Retina (tissue), 1 donor: ENCODE data around the gene TSPEAR.

Source experiments
- DNase-seq: peaks from one replicate; pipeline ENCODE4 v3.0.0-alpha.2; 2016

Gene TSPEAR

DNA sequence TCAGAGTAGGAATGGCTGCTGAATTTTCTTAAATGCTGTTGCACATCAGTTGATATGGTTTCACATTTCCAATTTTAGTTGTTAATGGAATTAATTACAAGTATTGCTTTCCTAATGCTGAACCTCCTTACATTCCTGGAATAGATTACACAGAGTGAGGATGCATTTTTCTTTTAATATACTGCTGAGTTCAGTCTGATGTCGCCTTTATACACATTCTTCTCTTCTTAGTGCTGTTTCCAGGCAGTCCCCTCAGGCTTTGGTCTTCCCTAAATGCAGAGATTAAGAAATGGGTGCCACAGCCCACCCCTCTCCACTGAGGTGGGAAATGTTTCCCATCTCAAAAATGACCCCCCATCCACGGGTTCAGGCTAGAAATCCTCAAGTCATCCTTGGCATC, 6.7 kb upstream of the TSPEAR start:
- no peak for DNase-seq

DNA sequence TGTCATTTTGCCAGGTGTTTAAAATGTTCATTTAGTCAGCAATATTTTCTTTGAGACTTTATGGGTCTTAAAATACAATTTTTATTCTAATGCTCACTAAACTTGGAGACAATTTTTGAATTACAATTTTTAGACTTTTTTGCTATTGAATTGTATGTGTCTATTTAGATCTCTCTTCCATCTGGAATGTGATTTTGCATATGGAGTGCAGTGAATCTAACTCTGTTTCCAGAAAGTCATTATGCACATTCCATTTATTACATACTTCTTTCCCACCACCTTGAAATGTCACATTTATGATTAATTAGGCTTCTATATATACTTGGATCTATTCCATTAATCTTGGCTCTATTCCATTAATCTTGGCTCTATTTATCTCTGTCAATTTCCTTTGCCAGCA, 5.6 kb upstream of the TSPEAR start:
- DNase-seq, result no peak

DNA sequence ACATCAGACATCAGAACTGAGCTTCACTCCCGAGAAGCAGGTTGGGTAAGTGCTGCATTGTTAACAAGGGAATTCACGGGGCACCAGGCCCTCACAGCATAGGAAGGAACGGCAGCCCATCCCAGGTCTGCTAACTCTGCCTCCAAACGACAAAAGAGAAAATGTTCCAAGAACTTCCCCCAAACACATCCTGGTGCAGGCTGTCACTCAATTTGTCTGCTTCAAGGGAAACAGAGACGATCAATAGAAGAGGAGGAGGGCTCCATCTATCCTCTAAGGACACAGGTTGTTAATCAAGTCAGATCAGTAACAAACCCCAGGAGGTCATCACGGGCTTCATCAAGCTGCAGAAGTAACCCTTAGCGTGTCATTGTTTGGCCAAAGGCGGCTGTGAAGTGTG, 3.5 kb upstream of the TSPEAR start:
- no peak for DNase-seq

DNA sequence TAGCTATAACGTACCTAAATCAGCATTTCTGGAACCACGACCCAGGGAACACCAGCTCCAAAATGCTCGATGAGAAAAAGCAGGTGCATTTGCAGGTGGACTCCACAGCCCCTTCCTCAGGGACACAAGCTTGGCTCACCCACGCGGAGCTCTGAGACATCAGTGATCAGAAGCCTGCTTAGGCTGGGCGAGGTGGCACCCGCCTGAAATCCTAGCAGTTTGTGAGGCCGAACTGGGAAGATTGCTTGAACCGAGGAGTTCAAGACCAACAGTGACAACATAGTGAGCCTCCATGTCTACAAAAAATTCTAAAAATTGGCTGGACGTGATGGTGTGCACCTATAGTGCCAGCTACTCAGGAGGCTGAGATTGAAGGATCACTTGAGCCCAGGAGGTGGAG, 2.5 kb upstream of the TSPEAR start:
- no peak for DNase-seq

DNA sequence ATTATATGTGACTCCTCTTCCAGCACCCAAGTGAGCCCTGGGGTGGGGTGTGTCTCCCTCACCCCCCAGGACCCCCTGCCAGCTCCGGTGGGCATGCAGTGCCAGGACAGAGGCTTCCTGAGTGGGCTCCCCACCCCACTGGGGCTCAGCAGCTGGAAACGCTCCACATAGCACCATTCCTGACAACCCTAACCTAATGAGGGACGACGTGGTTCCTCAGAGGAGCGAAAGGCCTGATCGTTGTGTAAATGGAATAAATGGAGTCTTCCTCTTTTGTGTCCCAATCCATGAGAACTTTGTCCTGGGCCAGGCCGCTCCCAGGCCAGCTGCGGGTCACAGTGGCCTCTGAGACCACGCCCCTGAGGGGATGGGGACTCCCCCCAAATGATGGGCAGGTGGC, 1.8 kb upstream of the TSPEAR start:
- DNase-seq, result no peak

DNA sequence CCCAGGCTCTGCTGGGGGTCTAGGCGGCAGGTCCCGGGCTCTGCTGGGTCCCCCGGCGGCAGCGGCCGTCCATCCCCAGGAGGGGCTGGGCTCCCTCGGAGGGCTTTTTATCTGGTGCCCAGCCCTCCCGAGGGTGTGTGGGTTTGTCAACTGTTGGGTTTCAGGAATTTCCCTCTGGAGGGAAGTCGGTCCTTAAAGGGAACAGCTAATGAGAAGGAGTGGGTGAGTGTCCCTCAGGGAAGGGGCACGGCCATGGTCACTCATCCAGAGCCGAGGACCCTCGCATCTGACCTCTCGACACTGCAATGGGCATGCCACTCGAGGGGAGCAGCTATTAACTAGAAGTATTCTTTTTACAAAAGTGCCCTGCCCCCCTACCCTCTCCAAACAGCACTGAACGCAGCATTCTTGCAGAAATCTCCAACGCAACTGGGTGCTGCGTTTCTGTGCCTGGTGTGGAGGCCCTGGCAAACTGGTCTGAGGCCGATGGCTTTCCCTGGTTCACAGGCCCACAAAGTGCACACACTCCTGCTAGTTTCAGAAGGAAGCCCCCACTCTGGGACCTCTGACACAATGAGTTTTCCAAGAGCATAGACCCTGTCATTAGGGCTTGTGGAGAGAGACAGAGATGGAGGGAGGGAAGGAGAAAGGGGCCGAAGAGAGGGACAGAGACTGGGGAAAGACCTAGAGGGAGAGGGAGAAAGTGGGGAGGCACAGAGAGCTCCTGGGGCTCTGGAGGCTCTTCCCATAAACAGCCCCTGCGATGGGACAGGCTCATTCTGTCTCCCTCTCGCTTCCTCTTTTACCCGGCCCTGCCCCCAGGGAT, 1.0 kb upstream of the TSPEAR start:
- no peak for DNase-seq

DNA sequence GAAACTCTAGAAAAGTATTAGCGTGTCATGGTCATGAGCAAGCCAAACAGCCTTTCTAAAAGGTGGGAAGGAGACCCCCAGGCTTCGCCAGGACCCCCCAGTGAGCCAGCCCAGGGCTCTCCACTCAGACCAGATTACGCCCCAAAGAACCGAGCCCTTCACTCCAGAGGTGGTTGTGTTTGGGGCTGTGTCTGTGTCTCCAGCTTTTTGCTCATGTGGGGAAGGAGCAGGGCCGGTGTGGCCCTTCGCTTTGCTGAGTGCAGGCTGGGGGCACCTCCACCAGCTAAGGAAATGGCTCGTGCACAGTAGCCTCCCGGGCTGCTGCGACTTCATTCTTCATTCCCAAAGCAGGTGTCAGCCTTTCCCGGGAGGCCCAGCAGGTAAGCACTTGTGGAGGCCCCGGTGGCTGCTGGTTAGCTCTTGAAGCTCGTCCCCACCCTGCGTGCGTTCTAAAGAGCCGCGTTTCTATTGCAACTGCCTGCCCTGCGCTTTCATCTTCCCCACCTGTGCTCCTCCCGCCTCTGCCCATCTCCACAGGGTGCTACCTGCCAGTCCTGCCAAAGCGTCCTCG, 531 bp downstream of the TSPEAR start:
- DNase-seq, result no peak

DNA sequence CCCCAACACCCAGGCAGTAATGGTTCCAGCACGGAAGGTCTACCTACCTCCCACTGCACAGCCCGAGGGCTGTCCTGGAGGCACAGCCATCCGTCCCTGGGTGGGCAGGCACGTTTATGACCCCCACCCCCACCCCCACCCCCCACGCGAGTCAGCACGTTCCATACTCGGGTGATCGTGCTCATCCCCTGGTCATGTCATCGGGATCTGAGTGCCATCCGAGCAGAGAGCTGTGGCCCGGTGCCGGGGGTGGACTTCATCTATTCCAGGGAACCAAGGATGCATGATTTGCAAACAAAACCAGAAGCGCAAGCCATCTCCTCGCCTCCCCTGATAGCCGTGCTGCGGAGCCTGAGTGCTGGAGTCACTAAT, 1.1 kb downstream of the TSPEAR start:
- no peak for DNase-seq

DNA sequence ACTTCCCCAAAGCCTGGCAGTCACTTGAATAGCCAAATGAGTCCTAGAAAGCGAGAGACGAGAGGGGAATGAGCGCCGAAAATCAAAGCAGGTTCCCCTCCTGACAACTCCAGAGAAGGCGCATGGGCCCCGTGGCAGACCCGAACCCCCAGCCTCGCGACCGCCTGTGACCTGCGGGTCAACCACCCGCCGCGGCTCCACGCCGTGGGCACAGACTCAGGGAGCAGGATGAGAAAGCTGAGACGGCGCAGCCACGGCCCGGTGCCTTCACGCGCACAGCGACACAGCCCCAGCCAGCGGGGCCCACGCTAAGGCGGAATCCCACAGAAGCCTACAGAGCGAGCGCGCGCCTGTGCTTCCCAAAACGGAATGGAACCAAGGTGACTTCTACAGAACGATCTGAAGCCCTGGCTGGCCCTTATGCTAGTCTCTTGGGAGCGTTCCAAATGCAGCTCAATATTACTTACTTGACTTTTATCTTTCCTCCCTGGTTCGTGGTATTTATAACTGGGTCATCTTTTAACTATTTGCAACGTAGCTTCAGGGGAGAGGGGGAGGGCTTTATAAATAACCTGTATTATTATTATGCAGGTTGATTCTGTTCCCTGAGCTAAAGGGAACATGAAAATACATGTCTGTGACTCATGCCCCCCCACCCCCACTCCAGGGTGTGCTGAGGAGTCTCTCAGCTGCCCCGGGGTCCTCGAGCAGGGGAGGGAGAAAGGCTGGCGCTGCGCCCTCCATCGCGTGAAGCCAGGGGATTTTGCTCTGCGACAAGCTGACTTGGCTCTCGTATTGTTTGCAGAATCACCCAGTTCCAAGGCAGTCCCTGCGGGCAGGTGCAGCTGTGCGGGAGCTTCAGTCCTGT, 1.7 kb downstream of the TSPEAR start:
- no peak for DNase-seq

DNA sequence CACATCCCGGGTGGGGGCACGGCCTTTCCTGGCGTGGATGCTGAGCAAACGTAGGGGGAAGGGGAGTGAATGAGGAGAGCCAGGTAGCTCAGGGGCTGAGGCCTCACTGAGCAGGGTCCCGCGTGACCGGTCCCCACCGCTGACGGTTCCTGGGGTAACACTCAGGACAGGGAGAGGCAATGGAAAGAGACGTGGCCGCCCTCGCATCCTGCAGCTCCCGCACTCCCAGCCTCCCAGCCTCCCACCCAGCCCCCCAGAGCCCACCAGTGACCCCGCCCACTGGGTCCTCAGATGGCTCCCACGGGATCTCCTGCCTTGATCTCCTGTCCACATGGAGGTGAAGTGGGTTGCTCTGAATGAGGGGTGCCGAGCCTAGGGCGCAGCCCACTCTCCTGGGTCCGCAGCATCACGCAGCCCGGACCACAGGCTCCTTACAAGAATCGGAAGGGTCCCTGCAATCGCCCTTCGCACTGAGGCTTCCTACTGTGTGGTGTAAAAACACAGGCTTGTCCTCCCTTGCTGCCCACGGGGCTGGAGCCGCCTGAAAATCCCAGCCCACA, 2.4 kb downstream of the TSPEAR start:
- no peak for DNase-seq

DNA sequence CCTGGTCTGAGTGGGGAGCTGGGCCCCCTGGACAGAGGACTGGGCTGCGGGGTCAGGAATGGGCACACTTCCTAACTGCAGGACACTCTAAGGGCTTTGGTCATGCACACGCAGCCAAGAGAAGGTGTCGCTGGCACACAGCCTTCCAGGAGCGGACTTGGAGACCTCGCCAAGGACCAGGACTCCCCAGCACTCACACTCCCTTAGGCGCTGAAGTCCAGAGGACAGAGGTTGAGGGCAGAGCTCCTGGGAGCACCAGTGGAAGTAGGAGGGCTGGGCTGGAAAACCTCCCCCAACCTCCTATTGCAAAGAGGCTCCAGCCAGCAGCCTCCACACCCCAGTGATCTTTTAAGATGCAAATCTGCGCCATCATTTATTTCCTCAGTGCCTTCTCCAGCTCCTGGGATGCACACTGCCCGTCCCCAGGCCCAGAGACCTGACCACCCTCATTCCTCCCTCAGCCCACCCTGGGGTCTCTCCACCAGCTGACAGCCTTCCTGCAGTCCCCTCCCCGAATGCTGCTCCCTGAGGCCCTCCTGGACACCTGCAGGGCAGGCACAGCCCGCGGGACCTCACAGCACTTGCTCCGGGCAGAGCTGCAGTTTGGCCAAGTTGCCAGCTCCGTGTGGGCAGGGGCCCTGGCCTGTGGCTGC, 3.0 kb downstream of the TSPEAR start:
- DNase-seq, result no peak

DNA sequence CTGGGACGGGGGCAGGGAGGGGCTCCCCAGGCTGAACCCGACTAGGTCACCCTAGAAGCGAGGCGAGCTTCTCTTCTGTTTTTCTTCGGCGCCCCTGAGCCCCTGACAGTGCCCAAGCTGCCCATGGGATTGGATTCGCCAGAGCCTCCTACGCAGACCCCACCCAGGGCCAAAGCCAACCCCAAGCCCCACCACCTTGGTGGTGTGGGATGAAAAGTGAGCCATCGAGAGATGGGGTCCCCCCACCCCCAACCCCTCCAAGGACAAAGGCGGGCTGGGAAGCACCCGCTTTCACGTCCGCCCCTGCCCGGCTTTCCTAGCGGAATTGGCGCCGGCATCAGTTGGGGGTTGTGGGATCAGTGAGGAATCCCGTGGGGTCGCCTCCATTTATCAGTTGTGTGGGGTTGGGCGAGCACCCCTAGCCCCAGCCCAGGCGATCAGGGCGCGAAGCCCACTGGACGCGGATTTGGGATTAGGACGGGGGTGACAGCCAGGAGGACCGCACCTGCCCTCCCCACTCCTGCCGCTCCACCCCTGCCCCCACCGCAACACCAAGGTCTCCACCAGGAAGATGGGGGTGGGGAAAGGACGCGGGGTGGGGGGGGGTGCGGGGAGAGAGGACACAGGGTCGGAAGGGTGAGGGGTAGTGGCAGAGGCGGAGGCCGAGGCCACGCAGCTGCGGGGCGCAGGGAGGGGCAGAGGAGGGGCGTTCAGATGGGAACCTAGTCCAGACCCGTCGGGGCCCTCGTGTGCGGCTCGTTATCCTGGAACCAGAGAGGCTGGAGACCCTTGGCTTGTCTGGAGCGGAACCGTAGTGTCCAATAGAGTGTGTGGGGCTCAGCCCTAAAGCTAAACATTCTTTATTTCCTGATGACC, 4.4 kb downstream of the TSPEAR start:
- no peak for DNase-seq

DNA sequence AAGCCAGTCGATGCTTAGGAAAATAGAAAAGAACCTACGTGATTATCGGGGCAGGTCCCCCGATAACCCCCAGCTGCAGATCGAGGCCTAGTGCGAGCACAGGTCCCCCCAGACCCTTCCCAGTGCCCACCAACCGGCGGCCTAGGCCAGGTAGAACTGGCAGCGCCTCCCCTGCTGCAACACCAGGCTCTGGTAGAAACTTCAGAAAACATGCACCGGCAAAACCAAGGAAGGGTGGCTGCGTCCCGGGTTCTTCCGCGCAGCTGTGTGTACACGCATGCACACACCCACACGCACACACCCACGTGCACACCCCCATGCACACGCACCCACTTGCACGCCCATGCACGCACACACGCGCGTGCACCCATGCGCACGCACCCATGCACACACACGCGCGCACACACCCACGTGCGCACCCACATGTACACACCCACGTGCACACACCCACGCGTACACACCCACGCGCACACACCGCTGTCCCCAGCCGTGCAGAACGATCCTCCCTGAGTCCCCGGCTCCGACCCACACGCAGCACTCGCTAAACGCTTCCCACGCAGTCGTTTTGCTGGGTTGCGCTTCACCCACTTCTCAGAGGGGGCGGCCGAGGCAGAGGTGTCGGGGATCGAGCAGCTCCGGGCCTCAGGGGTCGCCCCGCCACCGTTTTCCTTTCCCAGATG, 5.2 kb downstream of the TSPEAR start:
- no peak for DNase-seq

DNA sequence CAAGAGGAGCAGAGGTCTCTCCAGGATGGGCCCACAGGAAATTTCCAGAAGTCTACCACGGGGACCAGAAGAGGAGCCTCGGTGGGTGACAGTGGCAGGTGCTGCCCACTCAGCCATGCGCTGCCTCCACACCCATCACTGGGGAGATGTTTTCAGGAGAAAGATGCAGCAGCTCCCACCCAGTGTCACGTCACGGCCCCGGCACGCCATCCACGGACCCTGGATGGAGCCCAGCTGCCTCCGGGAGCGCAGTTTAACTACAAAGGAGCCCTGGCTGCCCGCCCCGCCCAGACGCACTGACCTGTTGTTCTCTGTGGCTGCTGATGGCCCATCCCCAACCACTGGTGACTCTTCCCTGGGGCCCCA, 6.8 kb downstream of the TSPEAR start:
- no peak for DNase-seq

DNA sequence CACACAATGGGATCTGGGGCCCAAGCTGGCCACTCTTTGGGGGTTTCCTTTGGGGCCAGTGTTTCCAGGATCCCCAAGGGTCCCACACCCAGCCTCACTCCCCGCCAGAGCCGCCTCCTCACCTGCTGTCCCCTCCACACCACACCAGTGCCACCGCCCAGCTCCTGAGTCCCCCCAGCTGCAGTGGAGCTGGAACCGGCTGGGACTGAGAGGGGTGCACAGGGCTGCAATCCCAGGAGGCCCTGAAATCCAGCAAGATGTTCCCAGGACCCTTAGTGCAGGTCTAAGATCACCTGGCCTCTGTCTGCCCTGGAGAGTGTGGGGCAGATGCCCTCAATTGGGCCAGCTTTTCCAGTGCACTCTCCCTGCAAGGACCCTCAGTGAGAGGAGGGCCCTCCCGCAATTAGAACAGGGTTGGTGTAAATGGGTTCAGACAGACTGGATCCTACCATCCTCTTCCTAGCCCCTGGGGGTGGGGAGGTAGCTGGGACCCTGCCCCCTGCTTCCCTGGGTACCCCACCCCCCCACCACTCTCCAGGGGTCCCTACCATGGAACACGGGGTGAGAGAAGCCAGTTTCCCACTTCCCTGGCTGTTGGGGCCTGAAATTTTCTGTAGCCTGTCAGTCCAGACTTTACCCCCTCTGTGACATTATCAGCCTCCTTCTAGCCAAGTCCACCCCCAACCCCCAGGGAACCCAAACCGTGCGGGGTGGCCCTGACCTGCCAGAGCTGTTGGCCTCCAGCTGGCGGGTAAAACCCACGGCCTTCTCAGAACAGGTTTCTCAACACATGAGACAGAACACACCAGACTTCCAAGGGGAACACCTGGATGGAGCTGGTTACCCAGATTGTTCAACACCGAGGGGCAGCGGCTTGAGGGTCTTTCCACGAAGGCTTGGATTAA, 7.4 kb downstream of the TSPEAR start:
- DNase-seq, result no peak

DNA sequence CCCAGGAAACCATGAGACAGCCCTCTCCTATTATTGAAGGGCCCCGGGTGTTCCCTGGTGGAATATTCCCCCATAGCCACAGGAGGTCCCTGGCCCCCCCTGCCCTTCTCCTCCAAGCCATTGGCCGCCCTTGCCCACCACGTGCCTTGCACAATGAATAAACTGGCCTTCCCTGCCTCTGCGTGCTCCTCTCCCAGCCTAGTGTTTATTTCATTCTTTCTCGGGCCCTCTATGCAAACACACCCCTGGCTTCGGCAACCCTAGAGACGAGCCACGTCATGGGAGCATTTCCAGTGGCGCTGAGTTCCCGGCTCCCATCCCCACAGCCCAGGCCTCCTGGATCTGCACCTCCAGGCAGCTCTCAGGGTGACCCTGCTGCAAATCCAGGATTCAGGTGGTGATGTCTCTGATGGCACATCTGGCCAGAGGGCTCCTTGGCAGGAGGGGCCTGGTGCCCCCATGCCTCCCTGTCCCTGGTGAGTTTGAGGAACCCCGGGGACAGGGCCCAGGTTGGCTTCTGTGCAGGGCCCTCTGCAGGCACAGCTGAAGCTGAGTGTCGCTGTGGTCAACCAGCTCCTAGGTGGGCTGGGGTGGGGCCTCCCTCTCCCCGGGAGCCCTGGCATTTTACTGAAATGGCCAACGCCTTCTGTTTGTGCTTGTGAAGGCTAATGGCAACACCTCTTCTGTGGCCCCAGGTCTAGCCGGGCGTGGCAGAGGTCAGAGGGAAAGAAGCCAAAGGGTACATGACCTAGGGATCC, 8.2 kb downstream of the TSPEAR start:
- no peak for DNase-seq

DNA sequence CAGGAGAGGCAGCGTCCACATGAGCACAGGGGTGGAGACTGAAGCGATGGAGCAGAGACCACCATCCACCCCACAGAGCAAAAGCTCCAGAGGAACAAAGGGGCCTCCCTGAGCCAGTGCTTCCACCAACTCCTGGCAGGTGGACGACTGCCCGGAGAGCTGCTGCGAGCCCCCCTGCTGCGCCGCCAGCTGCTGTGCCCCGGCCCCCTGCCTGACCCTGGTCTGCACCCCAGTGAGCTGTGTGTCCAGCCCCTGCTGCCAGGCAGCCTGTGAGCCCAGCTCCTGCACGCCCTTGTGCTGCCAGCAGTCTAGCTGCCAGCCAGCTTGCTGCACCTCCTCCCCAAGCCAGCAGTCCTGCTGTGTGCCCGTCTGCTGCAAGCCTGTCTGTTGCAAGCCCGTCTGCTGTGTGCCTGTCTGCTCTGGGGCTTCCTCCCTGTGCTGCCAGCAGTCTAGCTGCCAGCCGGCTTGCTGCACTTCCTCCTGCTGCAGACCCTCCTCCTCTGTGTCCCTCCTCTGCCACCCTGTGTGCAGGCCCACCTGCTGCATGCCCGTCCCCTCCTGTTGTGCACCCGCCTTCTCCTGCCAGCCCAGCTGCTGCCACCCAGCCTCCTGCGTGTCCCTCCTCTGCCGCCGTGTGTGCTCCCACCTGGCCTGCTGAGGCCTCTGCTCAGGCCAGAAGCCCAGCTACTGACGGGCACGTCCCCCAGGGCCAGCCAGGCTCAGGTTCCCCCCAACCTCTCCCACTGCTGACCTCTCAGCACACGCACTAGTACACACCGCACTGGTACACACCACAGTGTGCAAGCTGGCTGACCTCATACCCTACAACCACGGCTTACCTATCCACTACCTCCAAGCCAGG, 9.0 kb downstream of the TSPEAR start:
- no peak for DNase-seq

DNA sequence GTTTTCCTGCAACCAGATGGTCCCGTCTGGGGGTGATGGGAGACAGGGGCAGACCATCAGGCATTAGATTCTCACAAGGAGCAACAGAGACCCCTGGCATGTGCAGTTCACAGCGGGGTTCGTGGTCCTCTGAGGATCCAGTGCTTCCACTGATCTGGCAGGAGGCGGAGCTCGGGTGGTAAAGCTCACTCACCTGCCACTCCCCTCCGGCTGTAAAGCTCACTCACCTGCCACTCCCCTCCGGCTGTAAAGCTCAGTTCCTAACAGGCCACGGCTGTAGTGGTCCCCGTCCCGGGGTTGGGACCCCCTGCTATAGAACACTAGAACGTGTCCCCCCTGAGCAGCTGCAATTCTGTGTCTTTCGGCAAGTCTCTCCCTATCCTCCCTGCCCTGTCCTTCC, 9.8 kb downstream of the TSPEAR start:
- no peak for DNase-seq

DNA sequence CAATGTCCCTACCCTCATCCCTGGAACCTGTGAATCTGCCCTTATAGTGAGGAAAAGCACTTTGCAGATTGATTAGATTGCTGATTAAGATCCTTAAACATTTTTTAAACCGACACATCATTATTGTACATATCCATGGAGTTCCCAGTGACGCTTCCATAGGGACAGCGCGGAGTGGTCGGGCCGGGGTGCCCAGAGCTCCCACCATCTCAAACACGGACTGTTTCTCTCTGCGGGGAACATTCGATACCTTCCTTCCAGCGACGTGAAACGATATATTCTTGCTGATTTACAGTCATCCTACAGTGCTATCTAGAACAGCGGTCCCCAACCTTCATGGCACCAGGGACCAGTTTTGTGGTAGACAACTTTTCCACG, 10.4 kb downstream of the TSPEAR start:
- DNase-seq, result no peak
